Aorta (tissue), 5 donors: ENCODE measurements around the gene TMEM223. TPM values are rescaled to one million over a fixed set of nuclear protein-coding genes. Genes with fewer than 3 reads are reported as not detected.

Experiments
- ATAC-seq: fragments of 200-7000 bp; cut with Tn5 transposase; one replicate; pipeline ENCODE4 v1.9.1; 2022; ENCODE audit warnings: moderate library complexity; ENCODE audit not compliant: low FRiP score
- DNase-seq, 2 donors: peaks; one replicate each; pipeline ENCODE4 v3.0.0-alpha.2; 2020
- H3K27ac ChIP-seq, 2 donors: one replicate each; pipeline ENCODE4 v1.5.1; 2013; ENCODE audit warnings: low read length in 2 of 2, mild to moderate bottlenecking in 2 of 2, moderate library complexity in 2 of 2, control low read depth in 1 of 2, inconsistent platforms in 1 of 2, low read depth in 1 of 2
- H3K27me3 ChIP-seq, 2 donors: one replicate each; pipeline ENCODE4 v1.6.1; 2013; ENCODE audit warnings: control low read depth in 1 of 2, low read length in 1 of 2, mild to moderate bottlenecking in 1 of 2, moderate library complexity in 1 of 2; ENCODE audit not compliant: insufficient read depth in 2 of 2, control insufficient read depth in 1 of 2
- H3K36me3 ChIP-seq, 2 donors: one replicate each; pipeline ENCODE4 v1.6.1; 2013; ENCODE audit warnings: control low read depth in 1 of 2, low read length in 1 of 2, mild to moderate bottlenecking in 1 of 2; ENCODE audit not compliant: insufficient read depth in 2 of 2, control insufficient read depth in 1 of 2
- H3K4me1 ChIP-seq, 2 donors: one replicate each; pipeline ENCODE4 v1.6.1; 2013; ENCODE audit warnings: low read length in 2 of 2, control low read depth in 1 of 2, mild to moderate bottlenecking in 1 of 2, moderate library complexity in 1 of 2; ENCODE audit not compliant: insufficient read depth in 2 of 2, control insufficient read depth in 1 of 2
- H3K4me3 ChIP-seq, 2 donors: one replicate each; pipeline ENCODE4 v1.5.1; 2013; ENCODE audit warnings: low read length in 2 of 2, control low read depth in 1 of 2, mild to moderate bottlenecking in 1 of 2
- H3K9me3 ChIP-seq: one replicate; pipeline ENCODE4 v1.6.1; 2013; ENCODE audit warnings: mild to moderate bottlenecking, low read length; ENCODE audit not compliant: control insufficient read depth
- WGBS, 2 donors: extraction: QIAGEN DNeasy Blood & Tissue Kit; methylation state at CpG; one replicate each; pipeline ENCODE4 v1.1.7; 2013; 5-methylcytosine and 5-hydroxymethylcytosine counted together
- intact Hi-C, 2 donors: fragments of 100-400 bp; cut with DNase I; formaldehyde crosslinking; loops; one replicate each; pipeline versions ENCODE4 v1.14.2 to v1.15.0; 2022
- polyA plus RNA-seq, 2 donors: library from polyadenylated mRNA; stranded (reverse); fragments of 200-250 nt; gene quantifications; one replicate each; pipeline ENCODE4 v1.2.3, GENCODE V29; 2013
- total RNA-seq, 2 donors: library from RNA; stranded (reverse); fragmentation: NEBNext Ultra II Directional; extraction: Animal tissue kit (Norgen Biotek cat#: 25700); gene quantifications; one replicate each; pipeline ENCODE4 v1.2.1, GENCODE V29; 2021
- donor health status: healthy with polysubstance abuse.
- donor health status: Bipolar disorder and iron deficiency.
- donor health status: DM: no; HTN: no; CAD: no.
- donor health status: DM: no; HTN: no; CAD: no.
- donor health status: DM: yes; HTN: yes; CAD: no.

The TMEM223 gene
- total and polyA plus RNA-seq, 4 donors, result 6.0 to 12.6 (median 10.5) TPM

GRCh38 chr11:62805076-62805892 lies 13.5 kb upstream of the TMEM223 start, which contains the start of gene NXF1:
TSS of gene NXF1 (minus strand) at chr11:62805440. CDS start at chr11:62805356, 84 bp downstream.
- peak; percentile 95 to 98 for DNase-seq
- Histone ChIP-seq H3K27ac (peak within 1 kb of the TSS in 1 of 2 donors; percentile 79), H3K27me3 (peaks cover 0 to 1% of the 10 kb centered on the region in 2 donors), H3K36me3 (peaks cover 0 to 11% of the 10 kb centered on the region in 2 donors), H3K4me3 (peak within 1 kb of the TSS; percentile 94 to 97), H3K9me3 (no peaks in the 10 kb centered on the region), H3K4me1 (peaks cover 0 to 2% of the 10 kb centered on the region in 2 donors)
- peak; percentile 99 for ATAC-seq
- WGBS, 2 donors, result 0% methylated on average over 77 of the region's 77 CpGs
- intact Hi-C loops, result no loop called here

DNA sequence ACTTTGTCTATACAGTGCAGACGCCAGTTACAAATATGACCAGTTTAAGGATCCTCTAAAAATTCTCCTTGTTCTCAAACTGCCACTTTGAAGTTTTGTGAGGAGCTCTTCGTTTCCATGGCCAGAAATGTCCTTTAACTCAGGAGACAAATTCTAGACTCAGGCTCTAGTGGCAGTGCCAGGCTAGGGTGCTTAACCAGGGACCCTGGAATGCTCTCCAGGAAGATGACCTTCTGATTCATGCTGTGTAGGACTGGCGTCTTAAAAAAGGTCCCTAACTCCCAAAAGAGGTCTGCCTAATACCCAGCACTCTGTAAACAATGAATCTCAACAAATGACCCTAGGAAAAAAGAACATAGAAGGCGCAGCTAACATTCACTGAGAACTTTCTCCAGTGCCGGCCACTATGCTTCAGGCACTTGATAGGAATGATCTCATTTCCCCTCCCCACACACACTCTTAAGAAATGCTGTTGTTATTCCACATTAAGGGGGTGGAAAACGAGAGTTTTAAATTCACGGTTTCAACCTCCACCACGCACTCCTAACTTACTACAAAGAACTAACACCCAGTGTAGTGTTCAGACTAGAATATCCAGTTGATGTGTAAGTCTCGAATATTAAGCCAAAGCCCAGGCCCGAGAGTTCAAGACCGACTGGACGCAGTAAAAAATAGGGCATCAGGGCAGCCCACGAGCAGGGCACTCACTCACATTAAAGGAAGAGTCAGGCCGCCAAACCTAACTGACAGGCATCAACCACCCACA lies 12.7 kb upstream of the TMEM223 start:
- H3K4me1 ChIP-seq, result peaks cover 0 to 2% of the 10 kb centered on the region in 2 donors
- DNase-seq (no peak), ATAC-seq (no peak)
- H3K27me3 ChIP-seq, result peaks cover 0 to 1% of the 10 kb centered on the region in 2 donors
- intact Hi-C loops, result loop anchor here in 1 of 2 donors (1.0 kb wide), 1 partner anchor 28 kb away; the partner anchor contains the start of genes STX5 and TEX54
- peak overlapping the region in 1 of 2 donors; percentile 79 for H3K27ac ChIP-seq
- peak overlapping the region; percentile 94 to 97 for H3K4me3 ChIP-seq
- WGBS, 2 donors, result 0 to 1% methylated on average over 14 of the region's 14 CpGs
- H3K36me3 ChIP-seq, result peaks cover 0 to 17% of the 10 kb centered on the region in 2 donors
- no peaks in the 10 kb centered on the region for H3K9me3 ChIP-seq

GRCh38 chr11:62801071-62801470 lies 9.3 kb upstream of the TMEM223 start:
- 82% methylated on average over 4 of the region's 4 CpGs for WGBS, 2 donors
- Histone ChIP-seq H3K4me1 (peaks cover 0 to 2% of the 10 kb centered on the region in 2 donors), H3K9me3 (no peaks in the 10 kb centered on the region), H3K4me3 (no peak overlapping the region), H3K27me3 (peaks cover 0 to 1% of the 10 kb centered on the region in 2 donors), H3K27ac (no peak overlapping the region), H3K36me3 (peaks cover 0 to 18% of the 10 kb centered on the region in 2 donors)
- intact Hi-C loops, result no loop called here
- no peak for ATAC-seq
- no peak for DNase-seq

GRCh38 chr11:62799486-62799885 lies 7.7 kb upstream of the TMEM223 start:
- peaks cover 0 to 21% of the 10 kb centered on the region in 2 donors for H3K36me3 ChIP-seq
- DNase-seq, result no peak

GRCh38 chr11:62796281-62796680 lies 4.5 kb upstream of the TMEM223 start:
- WGBS, 2 donors, result 76 to 78% methylated on average over 7 of the region's 7 CpGs
- Histone ChIP-seq H3K27ac (no peak overlapping the region), H3K4me1 (no peaks in the 10 kb centered on the region), H3K27me3 (no peaks in the 10 kb centered on the region), H3K4me3 (no peak overlapping the region), H3K9me3 (no peaks in the 10 kb centered on the region), H3K36me3 (peaks cover 0 to 16% of the 10 kb centered on the region in 2 donors)
- DNase-seq, result no peak
- no peak for ATAC-seq
- intact Hi-C loops, result no loop called here

More at GRCh38 chr11:62799486-62799885, 7.7 kb upstream of the TMEM223 start:
- no peak overlapping the region for H3K4me3 ChIP-seq
- no peak overlapping the region for H3K27ac ChIP-seq
- no peak for ATAC-seq
- WGBS, 2 donors, result 86 to 90% methylated on average over 10 of the region's 10 CpGs
- peaks cover 0 to 2% of the 10 kb centered on the region in 2 donors for H3K4me1 ChIP-seq
- no peaks in the 10 kb centered on the region for H3K9me3 ChIP-seq
- no peaks in the 10 kb centered on the region for H3K27me3 ChIP-seq
- intact Hi-C loops, result no loop called here

DNA sequence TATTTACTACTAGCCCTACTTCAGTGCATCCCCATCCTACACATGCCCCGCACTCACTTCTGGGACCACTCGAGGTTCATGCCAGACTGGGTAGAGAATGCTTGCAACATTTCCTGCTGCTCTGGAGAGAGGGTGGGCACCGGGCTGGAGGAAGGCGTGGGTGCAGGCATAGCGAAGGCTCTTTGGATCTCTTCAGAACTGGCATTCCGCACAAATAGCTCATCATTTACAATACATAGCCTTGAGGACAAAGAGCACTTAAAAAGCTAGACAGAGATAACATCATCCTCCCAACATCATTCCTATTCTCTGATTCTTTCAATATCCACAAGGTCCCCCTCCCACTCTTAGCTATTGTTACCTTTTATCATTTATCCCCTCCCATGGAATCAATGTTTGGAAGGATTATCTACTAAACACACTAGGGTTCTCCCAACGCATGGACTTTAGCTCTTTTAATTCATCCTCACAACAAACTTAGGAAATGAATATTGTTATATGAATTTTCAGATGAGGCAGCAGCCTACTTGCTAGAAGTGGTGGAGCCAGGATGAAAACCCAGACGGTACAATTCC lies 2.5 kb upstream of the TMEM223 start:
- intact Hi-C loops, result no loop called here
- H3K9me3 ChIP-seq, result no peaks in the 10 kb centered on the region
- DNase-seq (no peak), ATAC-seq (no peak)
- H3K4me3 ChIP-seq, result no peak overlapping the region
- no peak overlapping the region for H3K27ac ChIP-seq
- H3K4me1 ChIP-seq, result no peaks in the 10 kb centered on the region
- peaks cover 0 to 5% of the 10 kb centered on the region in 2 donors for H3K36me3 ChIP-seq
- WGBS, 2 donors, result 89 to 90% methylated on average over 8 of the region's 8 CpGs
- no peaks in the 10 kb centered on the region for H3K27me3 ChIP-seq

DNA sequence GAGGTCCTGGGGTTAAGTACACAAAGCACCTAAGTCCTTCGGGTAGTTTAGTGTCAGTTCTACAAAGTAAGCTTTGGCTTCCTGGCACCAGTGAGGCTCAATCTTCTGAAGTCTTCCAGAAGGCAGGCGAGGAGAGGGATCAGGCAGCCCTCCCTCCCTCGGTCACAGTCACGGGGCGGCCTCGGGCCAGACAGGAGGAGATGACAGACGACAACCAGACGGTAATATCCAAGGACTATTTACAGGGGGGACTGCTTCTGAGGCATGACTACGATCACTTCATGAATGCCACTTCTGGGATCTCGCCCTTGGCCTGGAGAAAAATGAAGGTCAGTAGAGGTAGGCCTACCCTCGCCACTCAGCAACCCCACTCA lies 383 bp upstream of the TMEM223 start:
- H3K4me1 ChIP-seq, result no peaks in the 10 kb centered on the region
- 20 to 21% methylated on average over 11 of the region's 11 CpGs for WGBS, 2 donors
- intact Hi-C loops, result no loop called here

DNA sequence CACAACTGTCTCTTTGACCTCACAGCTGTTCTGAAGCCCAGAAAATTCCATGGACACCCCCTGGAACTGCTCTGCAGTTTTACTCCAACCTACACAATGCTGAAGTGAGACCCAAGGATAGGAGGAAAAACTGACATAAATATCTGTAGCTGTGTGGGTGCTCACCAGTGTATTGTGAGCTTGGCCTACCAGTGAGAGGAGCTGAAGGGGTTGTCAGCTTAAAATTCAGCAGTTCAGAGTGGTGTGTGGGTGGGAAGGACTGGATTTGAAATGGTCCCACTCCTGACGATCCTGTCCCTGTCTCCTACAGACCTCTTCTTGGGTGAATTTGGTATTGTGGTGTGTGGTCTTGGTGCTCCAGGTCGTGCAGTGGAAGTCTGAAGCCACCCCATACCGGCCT lies 2.2 kb downstream of the TMEM223 start:
- H3K4me1 ChIP-seq, result no peaks in the 10 kb centered on the region
- 65 to 80% methylated on average over 3 of the region's 3 CpGs for WGBS, 2 donors
- H3K27me3 ChIP-seq, result no peaks in the 10 kb centered on the region
- H3K36me3 ChIP-seq, result peaks cover 0 to 2% of the 10 kb centered on the region in 2 donors
- H3K9me3 ChIP-seq, result no peaks in the 10 kb centered on the region
- DNase-seq (no peak), ATAC-seq (no peak)
- H3K27ac ChIP-seq, result no peak overlapping the region
- H3K4me3 ChIP-seq, result no peak overlapping the region
- intact Hi-C loops, result loop anchor here in 1 of 2 donors (5.0 kb wide), 2 partner anchors 43 to 93 kb away; partner anchors contain the start of genes SLC3A2, STX5 and TEX54

More for the DNA sequence above, 383 bp upstream of the TMEM223 start:
- H3K27me3 ChIP-seq, result no peaks in the 10 kb centered on the region
- peak; percentile 34 for ATAC-seq
- no peaks in the 10 kb centered on the region for H3K9me3 ChIP-seq
- peak in 1 of 2 donors; percentile 62 for DNase-seq
- H3K36me3 ChIP-seq, result peaks cover 0 to 5% of the 10 kb centered on the region in 2 donors
- H3K4me3 ChIP-seq, result no peak overlapping the region
- H3K27ac ChIP-seq, result peak overlapping the region in 1 of 2 donors; percentile 91
